Activated CD4-positive, CD25-positive, alpha-beta regulatory T cell treated with anti-CD3 and anti-CD28 coated beads, Interleukin-2, amount 50 U/mL, for 24 hours (primary cell): ENCODE data around the gene FGF22.
"Not testable (repeated sequence)": the region's sequence is repeated elsewhere in the genome, so short reads cannot be mapped to it uniquely, and the experiment has no call there.

Experiments
- ATAC-seq, 2 donors: fragments of 150-1000 bp; cut with Tn5 transposase; one replicate each; pipeline ENCODE4 v1.10.0; 2021; ENCODE audit warnings: mild to moderate bottlenecking in 1 of 2, moderate library complexity in 1 of 2

FGF22 gene

GRCh38 chr19:639253-640160 is at the start of gene FGF22:
Gene FGF22, plus strand, starts transcription at chr19:639879. Its CDS starts 47 bp downstream, at chr19:639926.
- peak; percentile 93 to 94 for ATAC-seq

- ATAC-seq = peak; percentile 17 to 44
Observed at GRCh38 chr19:590396-590745, 49.3 kb upstream of the FGF22 start.

GRCh38 chr19:590750-591098 is 49.0 kb upstream of the FGF22 start:
- ATAC-seq = no peak

GRCh38 chr19:591099-591958 is 48.4 kb upstream of the FGF22 start:
- no peak for ATAC-seq

- ATAC-seq = no peak
Observed at GRCh38 chr19:592101-592500, 47.6 kb upstream of the FGF22 start.

GRCh38 chr19:593055-593454 is 46.6 kb upstream of the FGF22 start:
- ATAC-seq = no peak

GRCh38 chr19:593505-593904 is 46.2 kb upstream of the FGF22 start:
- no peak for ATAC-seq

GRCh38 chr19:594265-594870 is 45.3 kb upstream of the FGF22 start:
- no peak for ATAC-seq

- no peak for ATAC-seq
Observed at GRCh38 chr19:595326-596262, 44.1 kb upstream of the FGF22 start.

- no peak for ATAC-seq
Observed at GRCh38 chr19:596263-596655, 43.4 kb upstream of the FGF22 start.

GRCh38 chr19:597406-598315 is 42.0 kb upstream of the FGF22 start:
- ATAC-seq = no peak

- no peak for ATAC-seq
Observed at GRCh38 chr19:601310-601709, 38.4 kb upstream of the FGF22 start.

- no peak for ATAC-seq
Observed at GRCh38 chr19:601790-602189, 37.9 kb upstream of the FGF22 start.

GRCh38 chr19:602391-603301 is 37.0 kb upstream of the FGF22 start:
- no peak for ATAC-seq

GRCh38 chr19:603302-603639 is 36.4 kb upstream of the FGF22 start:
- ATAC-seq = not testable (repeated sequence)

GRCh38 chr19:603779-604178 is 35.9 kb upstream of the FGF22 start:
- not testable (repeated sequence) for ATAC-seq

GRCh38 chr19:604355-604754 is 35.3 kb upstream of the FGF22 start:
- peak; percentile 41 to 46 for ATAC-seq

- ATAC-seq = not testable (repeated sequence)
Observed at GRCh38 chr19:605061-605971, 34.4 kb upstream of the FGF22 start.
